Fibroblast of villous mesenchyme (primary cell): ENCODE results near the gene VSTM2L. TPM values are rescaled to one million over a fixed set of nuclear protein-coding genes. Genes with fewer than 3 reads are reported as not detected.

Experiments used
- DNase-seq: peaks from one replicate; pipeline ENCODE4 v3.0.0-alpha.2; 2010; ENCODE audit warnings: low read depth
- H3K4me3 ChIP-seq: 2 replicates; pipeline ENCODE4 v1.5.1; 2011; ENCODE audit warnings: low read depth, mild to moderate bottlenecking, low read length
- CTCF ChIP-seq: IDR thresholded peaks from 2 replicates; pipeline ENCODE4 v1.5.1; 2012; ENCODE audit warnings: low read depth, mild to moderate bottlenecking, low read length; ENCODE audit not compliant: insufficient read depth
- total RNA-seq: library from RNA; depleted of rRNA; stranded (reverse); fragments of >200 nt; gene quantifications from 2 replicates; pipeline ENCODE4 v1.2.3, GENCODE V29; 2012

The VSTM2L gene
- total RNA-seq, 1 donor, result 1.3 TPM

DNA sequence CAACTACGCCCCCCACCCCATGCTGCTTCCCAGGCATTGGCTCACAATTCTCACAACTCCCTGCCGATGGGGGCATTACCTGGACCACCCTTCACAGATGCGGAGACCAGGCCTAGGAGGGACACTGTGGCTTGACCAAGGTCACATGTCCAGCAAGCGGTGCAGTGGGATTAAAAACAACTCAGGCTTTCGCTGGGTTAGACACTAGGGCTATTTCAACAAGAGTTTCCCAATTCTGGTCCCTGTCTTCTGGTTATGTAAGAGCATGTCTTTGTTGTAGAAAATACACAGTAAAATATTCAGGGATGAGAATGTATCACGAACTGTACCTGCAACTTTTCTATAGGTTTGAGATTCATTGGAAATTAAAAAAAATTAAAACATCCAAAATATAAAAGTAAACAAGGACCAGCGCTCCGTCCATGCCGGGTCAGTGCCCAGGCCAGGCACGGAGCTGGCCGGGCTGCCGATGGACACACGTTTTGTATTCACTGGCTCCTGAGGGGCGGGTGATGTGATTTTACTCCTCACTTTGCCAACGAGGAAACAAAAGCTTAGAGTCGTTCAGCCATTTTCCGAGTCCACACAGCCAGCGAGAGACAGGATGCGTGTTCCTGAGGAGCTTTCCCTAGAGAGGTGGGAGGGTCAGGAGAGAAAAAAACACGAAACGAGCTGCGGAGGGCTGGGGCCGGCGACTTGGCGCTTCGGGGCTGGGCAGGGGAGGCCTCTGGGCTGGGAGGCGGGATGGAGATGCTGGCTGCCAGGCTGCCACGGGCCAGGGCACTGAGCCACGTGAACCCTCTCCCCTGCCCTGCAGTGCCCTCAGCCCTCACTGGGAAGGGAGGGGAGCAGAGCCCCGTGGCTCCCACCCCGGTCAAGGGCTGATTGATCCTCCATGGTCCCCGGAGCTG is 17.1 kb upstream of the VSTM2L start:
- DNase-seq, result no peak
- H3K4me3 ChIP-seq, result no peak overlapping the region
- no peak for TF ChIP-seq CTCF

DNA sequence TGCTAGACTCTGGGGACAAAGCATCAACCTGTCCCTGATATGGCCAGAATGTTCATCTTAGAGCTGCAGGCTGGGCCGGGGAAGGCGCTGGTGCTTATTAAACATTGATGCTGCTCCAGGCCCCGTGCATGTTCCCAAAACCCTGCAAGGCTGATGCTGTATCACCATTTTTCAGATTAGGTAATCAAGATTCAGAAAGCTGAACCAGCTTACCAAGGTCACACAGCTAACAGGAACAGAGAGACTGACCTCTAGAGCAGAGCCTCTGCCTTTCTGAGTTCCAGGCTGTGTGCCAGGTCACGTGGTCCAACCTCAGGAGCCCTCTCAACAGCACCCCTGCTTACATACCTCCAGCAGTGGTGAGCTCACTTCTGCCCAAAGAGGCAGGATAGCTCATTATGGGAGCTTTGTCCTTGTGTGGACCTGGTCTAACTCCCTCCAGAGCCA is 16.1 kb upstream of the VSTM2L start:
- no peak overlapping the region for H3K4me3 ChIP-seq
- no peak for DNase-seq
- no peak for TF ChIP-seq CTCF

DNA sequence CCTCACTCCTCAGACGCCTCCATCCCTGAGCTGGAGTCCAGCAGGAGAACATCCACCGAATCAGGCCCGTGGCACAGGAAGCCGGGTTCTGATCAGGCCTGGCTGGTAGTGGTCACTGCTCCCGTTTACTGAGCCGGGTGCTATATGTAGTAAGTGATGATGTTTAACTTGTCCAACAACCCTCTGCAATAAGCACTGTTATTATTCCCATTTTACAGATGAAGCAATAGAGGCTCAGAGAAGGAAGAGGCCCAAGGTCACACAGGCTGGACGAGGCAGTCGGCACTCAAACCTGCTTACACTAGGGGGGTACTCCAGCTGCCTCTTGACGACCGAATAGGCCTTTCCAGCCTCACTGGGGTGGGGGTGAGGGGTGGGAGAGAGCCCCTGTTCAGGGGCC is 14.3 kb upstream of the VSTM2L start:
- DNase-seq, result no peak

DNA sequence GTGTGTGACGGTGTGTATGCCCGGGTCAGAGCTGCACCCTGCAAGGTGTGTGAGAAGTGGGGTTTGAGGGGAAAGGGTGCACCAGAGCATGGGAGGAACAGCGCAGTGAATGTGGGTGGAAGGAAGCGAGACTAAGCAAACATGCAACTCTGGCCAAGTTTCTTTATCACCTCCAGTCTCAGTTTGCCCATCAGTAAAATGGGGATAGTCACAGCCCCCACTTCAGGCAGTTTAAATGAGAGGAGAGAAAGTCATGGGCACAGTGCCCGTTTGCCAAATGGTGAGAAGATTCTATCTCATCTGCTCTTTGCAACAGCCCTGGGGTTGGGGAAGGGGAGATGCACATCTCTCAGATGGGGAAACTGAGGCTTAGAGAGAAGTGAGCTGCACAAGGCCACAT is 12.8 kb upstream of the VSTM2L start:
- no peak for DNase-seq
- H3K4me3 ChIP-seq, result no peak overlapping the region
- no peak for TF ChIP-seq CTCF

More for the DNA sequence above, 14.3 kb upstream of the VSTM2L start:
- no peak overlapping the region for H3K4me3 ChIP-seq
- no peak for TF ChIP-seq CTCF

- no peak overlapping the region for H3K4me3 ChIP-seq
- DNase-seq, result no peak
- no peak for TF ChIP-seq CTCF
Measured at GRCh38 chr20:37890643-37891042, 12.3 kb upstream of the VSTM2L start.

DNA sequence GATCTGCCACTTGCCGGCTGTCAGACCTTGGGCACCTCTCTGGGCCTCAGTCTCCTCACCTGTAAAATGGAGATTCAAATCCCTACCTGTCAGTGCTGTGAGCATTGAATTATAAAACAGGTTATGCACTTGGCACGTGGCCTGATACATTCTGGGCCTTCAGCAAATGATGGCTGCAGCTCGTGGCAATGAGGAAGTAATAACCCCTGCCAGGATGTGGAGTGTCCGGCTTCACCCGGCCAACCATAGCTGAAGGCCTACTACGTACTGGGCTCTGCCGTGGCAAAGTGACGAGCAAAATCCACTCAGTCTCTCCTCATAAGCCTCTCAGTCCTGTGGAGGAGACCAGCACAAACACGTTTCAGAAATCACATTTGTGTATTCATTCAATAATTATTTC is 10.9 kb upstream of the VSTM2L start:
- no peak for TF ChIP-seq CTCF
- no peak overlapping the region for H3K4me3 ChIP-seq
- no peak for DNase-seq
